Esophagus muscularis mucosa (tissue), 3 donors: ENCODE data around the gene ITPRIPL2.

Experiments used
- CTCF ChIP-seq, 3 experiments: fragments of 200-600 bp in 2 of 3; fragments of 450-650 bp in 1 of 3; sonication (generic) in 2 of 3; IDR thresholded peaks; one replicate each; pipeline ENCODE4 v1.5.1; 2017 to 2019; ENCODE audit warnings: antibody characterized with exemption in 3 of 3, mild to moderate bottlenecking in 2 of 3, moderate library complexity in 1 of 3
- POLR2A ChIP-seq: fragments of 450-650 bp; IDR thresholded peaks from one replicate; pipeline ENCODE4 v1.6.1; 2017; ENCODE audit warnings: antibody characterized with exemption, moderate library complexity, mild to moderate bottlenecking, low read depth

- TF ChIP-seq POLR2A (no peak), CTCF (IDR thresholded peaks at IDR 0.05) (no peak)
Observed at GRCh38 chr16:19118938-19119431, 5.2 kb downstream of the ITPRIPL2 start.
